WI38 (cell line): ENCODE results near the gene HOXD4.

Experiments used
- H3K4me3 ChIP-seq: 2 replicates; pipeline ENCODE4 v1.5.1; 2011; ENCODE audit warnings: low read depth, mild to moderate bottlenecking, control low read depth, low read length
- CTCF ChIP-seq: IDR thresholded peaks from 2 replicates; pipeline ENCODE4 v1.5.1; 2012; ENCODE audit warnings: low read depth, mild to moderate bottlenecking, control low read depth, low read length

The HOXD4 gene

GRCh38 chr2:176121190-176122051 is 29.9 kb upstream of the HOXD4 start:
- no peak for TF ChIP-seq CTCF
- H3K4me3 ChIP-seq, result no peak overlapping the region

- TF ChIP-seq CTCF, result no peak
- no peak overlapping the region; the same call in 1 of the 2 replicates for H3K4me3 ChIP-seq
Observed at GRCh38 chr2:176122052-176122682, 29.2 kb upstream of the HOXD4 start.

- no peak for TF ChIP-seq CTCF
- H3K4me3 ChIP-seq, result no peak within 1 kb of the TSS; the same call in 1 of the 2 replicates
Observed at GRCh38 chr2:176122683-176123410, 28.5 kb upstream of the HOXD4 start, which contains the start of gene HOXD9. Gene HOXD9, plus strand, starts transcription at chr2:176122719. Its CDS starts 50 bp downstream, at chr2:176122769.

- no peak overlapping the region for H3K4me3 ChIP-seq
- TF ChIP-seq CTCF, result no peak
Observed at GRCh38 chr2:176123411-176124109, 27.8 kb upstream of the HOXD4 start.

GRCh38 chr2:176124110-176124946 is 27.0 kb upstream of the HOXD4 start:
- no peak overlapping the region for H3K4me3 ChIP-seq
- no peak for TF ChIP-seq CTCF
